Activated CD4-positive, alpha-beta T cell treated with anti-CD3 and anti-CD28 coated beads for 48 hours (primary cell): ENCODE data around the gene DDR1.
"Not testable (repeated sequence)": the region's sequence is repeated elsewhere in the genome, so short reads cannot be mapped to it uniquely, and the experiment has no call there.

Experiments
- DNase-seq: peaks from one replicate; pipeline ENCODE4 v3.0.0-alpha.2; 2020

The DDR1 gene

GRCh38 chr6:30894935-30895334 lies 10.6 kb downstream of the DDR1 start:
- DNase-seq, result no peak

- DNase-seq, result no peak
Observed at GRCh38 chr6:30895343-30895742, 11.0 kb downstream of the DDR1 start.

GRCh38 chr6:30896541-30896940 lies 12.2 kb downstream of the DDR1 start:
- no peak for DNase-seq

DNA sequence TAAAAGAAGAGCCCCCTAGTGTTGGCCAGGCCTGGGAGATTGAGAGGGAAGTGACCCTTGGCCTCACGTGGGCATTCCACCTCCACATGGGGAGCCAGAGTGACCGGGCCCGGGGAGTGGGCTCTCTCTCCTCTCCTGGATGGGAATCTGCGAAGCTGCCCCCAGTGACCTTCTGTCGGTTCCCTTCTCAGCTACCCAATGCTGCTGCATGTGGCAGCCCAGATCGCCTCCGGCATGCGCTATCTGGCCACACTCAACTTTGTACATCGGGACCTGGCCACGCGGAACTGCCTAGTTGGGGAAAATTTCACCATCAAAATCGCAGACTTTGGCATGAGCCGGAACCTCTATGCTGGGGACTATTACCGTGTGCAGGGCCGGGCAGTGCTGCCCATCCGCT lies 13.6 kb downstream of the DDR1 start:
- no peak for DNase-seq

DNA sequence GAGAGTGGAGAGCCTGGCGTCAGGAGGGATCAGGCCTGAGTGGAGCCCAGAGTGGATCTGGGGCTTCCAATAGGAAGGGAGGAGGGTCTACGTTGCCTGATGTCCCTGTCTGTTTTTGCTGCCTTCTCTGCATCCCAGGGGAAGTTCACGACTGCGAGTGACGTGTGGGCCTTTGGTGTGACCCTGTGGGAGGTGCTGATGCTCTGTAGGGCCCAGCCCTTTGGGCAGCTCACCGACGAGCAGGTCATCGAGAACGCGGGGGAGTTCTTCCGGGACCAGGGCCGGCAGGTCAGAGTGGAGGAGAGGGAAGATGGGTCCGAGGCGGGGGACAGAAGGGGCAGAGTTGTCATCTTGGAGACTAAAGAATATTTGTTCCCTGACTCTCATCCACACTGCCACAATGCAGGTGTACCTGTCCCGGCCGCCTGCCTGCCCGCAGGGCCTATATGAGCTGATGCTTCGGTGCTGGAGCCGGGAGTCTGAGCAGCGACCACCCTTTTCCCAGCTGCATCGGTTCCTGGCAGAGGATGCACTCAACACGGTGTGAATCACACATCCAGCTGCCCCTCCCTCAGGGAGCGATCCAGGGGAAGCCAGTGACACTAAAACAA lies 14.5 kb downstream of the DDR1 start:
- DNase-seq, result no peak

GRCh38 chr6:30900863-30901417 lies 16.6 kb downstream of the DDR1 start:
- DNase-seq, result no peak

GRCh38 chr6:30901436-30901835 lies 17.1 kb downstream of the DDR1 start:
- no peak for DNase-seq

- DNase-seq, result not testable (repeated sequence)
Observed at GRCh38 chr6:30902196-30902595, 17.9 kb downstream of the DDR1 start.

GRCh38 chr6:30902709-30903108 lies 18.4 kb downstream of the DDR1 start:
- no peak for DNase-seq

- no peak for DNase-seq
Observed at GRCh38 chr6:30903236-30903635, 18.9 kb downstream of the DDR1 start.

- DNase-seq, result not testable (repeated sequence)
Observed at GRCh38 chr6:30907290-30907757, 23.0 kb downstream of the DDR1 start.

- peak; percentile 97 for DNase-seq
Observed at GRCh38 chr6:30907758-30908591, 23.7 kb downstream of the DDR1 start, which contains the start of gene GTF2H4. Gene GTF2H4, plus strand, starts transcription at chr6:30908207.

DNA sequence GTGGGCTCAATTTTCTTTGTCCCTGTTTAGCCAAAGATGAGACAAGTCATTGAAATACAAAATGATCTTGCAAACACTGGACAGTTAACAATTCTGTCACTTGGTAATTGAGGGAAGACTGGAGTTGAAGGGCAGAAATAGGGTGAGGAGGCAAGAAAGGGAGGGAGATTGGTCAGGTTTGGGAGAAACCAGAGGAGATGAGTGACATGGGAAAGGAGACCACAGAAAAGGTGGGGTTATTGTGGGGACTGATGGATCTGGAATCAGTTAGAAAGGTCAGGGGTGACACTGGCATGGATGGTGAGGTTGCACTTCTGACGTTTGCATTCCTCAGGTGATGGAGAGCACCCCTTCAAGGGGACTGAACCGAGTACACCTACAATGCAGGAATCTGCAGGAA lies 24.4 kb downstream of the DDR1 start:
- no peak for DNase-seq

DNA sequence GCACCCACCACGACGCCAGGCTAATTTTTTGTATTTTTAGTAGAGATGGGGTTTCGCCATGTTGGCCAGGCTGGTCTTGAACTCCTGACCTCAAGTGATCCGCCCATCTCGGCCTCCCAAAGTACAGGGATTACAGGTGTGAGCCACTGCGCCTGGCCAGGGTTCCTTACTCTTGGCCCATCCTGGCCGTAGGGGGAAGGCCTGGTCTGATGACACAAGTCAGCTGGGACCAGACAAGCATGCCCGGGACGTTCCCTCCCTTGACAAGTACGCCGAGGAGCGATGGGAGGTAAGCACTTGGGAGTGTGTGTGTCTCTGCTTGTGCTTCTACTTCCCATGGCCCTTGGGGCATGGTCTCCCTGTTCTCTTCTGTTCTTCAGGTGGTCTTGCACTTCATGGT lies 26.2 kb downstream of the DDR1 start:
- not testable (repeated sequence) for DNase-seq

DNA sequence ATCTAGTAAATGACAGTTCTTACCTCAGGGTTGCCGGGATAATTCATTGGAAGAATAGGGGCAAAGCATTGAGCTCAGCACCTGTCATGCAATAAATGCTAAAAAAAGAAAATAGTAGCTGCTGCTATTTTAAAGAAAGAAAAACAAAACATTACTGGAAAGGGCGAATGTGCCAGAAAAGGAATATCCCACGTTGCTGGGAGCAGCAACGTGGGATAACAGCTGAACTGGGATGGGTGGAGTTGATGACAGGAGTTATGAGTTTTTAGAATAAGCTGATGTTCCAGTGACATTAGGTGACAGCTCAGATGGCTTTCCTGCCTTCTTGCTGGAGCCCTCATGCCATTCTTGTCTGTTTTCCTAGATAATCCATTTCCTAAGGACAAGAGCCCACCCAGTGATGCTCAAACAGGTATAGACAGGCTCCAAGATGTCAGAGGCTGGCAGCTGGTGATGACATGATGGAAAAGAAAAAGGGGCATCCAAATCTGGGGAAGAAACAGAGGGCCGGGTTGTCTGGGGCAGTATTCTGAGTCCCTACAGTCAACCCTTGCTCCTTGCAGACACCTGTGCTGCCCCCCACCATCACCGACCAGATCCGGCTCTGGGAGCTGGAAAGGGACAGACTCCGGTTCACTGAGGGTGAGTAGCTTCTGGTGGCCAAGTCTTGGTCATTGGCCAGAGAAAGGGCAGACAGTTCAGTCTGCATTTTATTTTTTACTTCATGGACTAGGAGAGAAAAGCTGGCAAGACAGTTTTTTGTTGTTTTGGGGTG lies 28.6 kb downstream of the DDR1 start:
- no peak for DNase-seq

- no peak for DNase-seq
Observed at GRCh38 chr6:30913721-30914075, 29.4 kb downstream of the DDR1 start.

DNA sequence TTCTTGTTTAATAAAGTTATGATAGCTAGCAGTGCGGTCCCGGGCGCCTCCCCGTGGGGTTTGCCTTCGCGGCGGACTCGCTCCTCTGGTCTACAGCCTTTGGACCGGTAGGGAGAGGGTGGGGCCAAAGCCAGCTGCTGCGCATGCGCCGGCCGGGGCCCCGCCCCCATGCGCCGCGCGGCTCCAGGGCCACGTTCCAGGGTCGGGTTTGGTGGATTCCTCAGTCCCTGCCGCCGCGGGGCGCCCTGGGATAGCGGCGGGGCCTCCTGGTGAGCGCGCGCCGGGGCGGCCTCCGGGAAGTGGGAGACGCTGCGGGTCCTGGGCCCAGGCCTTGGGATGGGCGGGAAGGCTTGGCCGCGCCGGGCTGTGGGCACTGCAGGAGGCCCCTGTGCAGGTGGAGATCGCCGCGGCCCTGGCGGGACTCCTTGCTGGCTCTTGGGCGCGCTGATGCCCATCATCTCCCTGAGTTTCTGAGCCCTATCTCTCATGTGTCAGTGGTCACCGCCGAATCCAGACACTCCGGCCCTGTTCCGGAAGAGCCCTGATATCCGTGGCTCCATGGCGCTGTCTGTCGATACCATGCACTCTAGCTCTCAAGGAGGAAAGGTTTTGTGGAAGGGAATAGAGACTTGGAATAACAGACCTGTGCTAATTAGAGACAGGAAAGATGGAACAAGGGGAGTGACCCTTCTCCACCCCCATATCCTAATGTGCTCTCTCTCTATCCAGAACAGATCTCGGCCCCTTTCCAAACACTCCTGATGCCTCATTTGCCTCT lies 29.9 kb downstream of the DDR1 start, which contains the start of gene VARS2:
Gene VARS2 (plus strand): TSS at position 163 of the 778 bp plus-strand sequence. CDS start 599 bp downstream, at position 762.
- peak; percentile 90 for DNase-seq

DNA sequence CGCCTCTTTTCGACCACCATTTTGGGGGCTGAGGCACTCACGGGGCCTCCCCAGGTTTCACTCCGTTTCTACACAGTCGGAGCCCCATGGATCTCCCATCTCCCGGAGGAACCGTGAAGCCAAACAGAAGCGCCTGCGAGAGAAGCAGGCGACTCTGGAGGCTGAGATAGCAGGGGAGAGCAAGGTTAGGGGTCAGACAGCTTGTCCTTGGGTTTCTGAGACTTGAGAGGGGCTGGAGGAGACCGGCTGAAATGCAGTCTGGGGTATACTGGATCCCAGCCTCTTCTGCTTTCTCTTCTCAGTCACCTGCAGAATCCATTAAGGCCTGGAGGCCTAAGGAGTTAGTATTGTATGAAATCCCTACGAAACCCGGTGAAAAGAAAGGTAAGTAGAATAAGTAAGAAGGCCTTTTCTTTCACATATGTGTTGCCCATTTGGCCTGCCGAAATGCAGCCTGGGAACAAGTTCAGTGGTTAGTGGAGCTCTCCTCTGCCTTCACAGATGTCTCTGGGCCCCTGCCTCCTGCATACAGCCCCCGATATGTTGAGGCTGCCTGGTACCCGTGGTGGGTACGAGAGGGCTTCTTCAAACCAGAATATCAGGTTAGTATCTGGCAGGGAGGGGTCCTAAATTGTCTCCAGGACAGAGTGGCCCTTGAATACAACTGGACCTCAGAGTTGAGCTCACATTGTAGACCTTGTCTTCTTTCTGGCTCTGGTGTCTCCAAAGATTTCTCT lies 30.7 kb downstream of the DDR1 start:
- peak; percentile 23 for DNase-seq

GRCh38 chr6:30915591-30915946 lies 31.2 kb downstream of the DDR1 start:
- DNase-seq, result no peak

- no peak for DNase-seq
Observed at GRCh38 chr6:30917041-30917440, 32.7 kb downstream of the DDR1 start.

GRCh38 chr6:30917487-30917886 lies 33.2 kb downstream of the DDR1 start:
- DNase-seq, result no peak

DNA sequence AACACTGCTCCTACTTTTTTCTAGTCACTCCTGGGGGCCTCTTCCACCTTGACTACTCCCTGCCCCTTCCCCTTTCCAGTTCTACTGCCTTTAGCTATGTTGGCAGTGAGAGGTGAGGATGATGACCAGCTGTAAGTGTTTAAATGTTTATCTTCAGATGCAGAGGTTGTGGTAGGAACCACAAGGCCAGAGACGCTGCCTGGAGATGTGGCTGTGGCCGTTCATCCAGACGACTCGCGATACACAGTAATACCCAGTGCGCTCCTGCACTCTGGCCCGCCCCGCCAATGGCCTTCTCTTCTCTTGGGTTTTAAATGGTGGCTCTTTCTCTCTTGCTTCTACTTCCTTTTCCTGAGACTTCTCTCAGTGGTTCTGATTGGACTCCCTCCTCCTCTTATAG lies 34.4 kb downstream of the DDR1 start:
- no peak for DNase-seq
